Activated CD4-positive, alpha-beta T cell treated with anti-CD3 and anti-CD28 coated beads, Interleukin-2, Interleukin-6, amounts not matched to agents 100 ng/mL and 50 ng/mL, durations not matched to agents 16 hours and 8 hours (primary cell): ENCODE data around the gene DCST1.

ENCODE experiments used
- DNase-seq: peaks from one replicate; pipeline ENCODE4 v3.0.0-alpha.2; 2020

Gene DCST1

DNA sequence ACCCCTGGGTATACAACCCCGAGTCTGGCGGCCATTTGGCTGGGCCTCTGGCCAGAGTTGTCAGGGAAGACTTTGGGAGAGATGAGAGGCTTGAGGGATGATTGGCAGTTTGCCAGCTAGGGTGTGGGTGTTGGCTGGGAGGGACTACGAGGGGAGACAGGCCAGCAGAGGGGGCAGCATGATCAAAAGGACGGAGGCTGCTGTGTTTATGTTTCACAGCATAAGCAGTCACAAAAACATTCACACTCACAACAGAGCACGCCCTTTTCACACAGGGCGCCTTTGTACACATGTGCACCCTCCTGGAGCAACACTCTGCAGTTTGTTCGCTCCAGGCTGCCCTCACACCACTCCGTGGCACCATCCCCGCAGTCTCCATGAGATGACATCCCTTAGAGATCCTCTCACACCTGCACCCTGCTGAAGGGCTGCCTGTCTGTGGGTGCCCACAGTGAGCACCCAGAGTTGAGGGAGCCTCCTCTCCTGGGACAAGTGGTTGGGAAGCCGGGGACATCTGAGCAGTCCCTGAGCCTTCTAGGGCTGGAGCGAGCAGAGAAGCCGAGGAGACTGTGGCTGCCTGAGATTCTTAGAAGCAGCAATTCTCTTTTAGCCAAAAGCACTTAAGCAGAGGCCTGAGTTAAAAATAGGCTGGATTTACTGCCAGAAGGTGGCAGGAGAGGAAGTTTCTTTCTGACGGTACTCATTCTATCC lies 60.4 kb downstream of the DCST1 start:
- DNase-seq, result no peak

DNA sequence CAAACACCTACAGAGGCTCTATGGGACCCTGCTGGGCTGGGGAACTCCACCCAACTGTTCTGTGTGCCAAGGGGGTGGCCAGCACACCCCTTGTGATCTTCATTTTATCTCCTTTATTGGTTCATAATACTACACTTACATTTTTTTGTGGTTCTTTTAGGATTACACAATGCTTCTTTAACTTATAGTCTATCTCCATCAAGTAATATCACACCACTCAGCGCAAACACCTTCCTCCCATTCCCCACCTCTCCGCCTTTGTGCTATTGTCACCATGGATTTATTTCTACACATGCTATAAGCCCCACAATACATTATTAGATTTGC lies 61.0 kb downstream of the DCST1 start:
- no peak for DNase-seq

DNA sequence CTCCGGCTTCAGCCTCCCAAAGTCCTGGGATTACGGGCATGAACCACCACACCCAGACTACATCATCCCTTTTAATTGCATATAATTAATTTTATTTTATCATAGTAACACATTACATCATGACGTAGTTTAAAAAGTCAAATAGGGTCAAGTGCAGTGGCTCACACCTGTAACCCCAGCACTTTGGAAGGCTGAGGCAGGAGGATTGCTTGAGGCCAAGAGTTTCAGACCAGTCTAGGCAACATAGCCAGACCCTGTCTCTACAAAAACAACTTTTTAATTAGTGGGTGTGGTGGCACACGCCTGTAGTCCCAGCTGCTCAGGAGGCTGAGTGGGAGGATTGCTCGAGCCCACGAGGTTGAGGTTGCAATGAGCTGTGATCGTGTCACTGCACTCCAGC lies 65.7 kb downstream of the DCST1 start:
- DNase-seq, result no peak
